Upper lobe of left lung (tissue), 6 donors: Measurements from ENCODE around the gene MEF2A. TPM values are rescaled to one million over a fixed set of nuclear protein-coding genes. Genes with fewer than 3 reads are reported as not detected.
"Not testable (repeated sequence)": the region's sequence is repeated elsewhere in the genome, so short reads cannot be mapped to it uniquely, and the experiment has no call there.

Experiments
- ATAC-seq, 2 donors: fragments of 200-7000 bp; cut with Tn5 transposase; one replicate each; pipeline ENCODE4 v1.9.1; 2022; ENCODE audit warnings: mild to moderate bottlenecking in 2 of 2, moderate library complexity in 2 of 2; ENCODE audit not compliant: low FRiP score in 2 of 2
- DNase-seq, 2 donors: peaks; one replicate each; pipeline ENCODE4 v3.0.0-alpha.2; 2019 to 2020
- H3K27ac ChIP-seq, 4 donors: fragments of 200-600 bp; sonication (generic); one replicate each; pipeline ENCODE4 v1.5.1; 2016 to 2019
- H3K27me3 ChIP-seq, 4 donors: fragments of 200-600 bp; sonication (generic); one replicate each; pipeline ENCODE4 v1.5.1; 2017 to 2019
- H3K36me3 ChIP-seq, 4 donors: fragments of 200-600 bp; sonication (generic); one replicate each; pipeline ENCODE4 v1.5.1; 2016 to 2019
- H3K4me1 ChIP-seq, 4 donors: fragments of 200-600 bp; sonication (generic); one replicate each; pipeline ENCODE4 v1.5.1; 2018 to 2019
- H3K4me3 ChIP-seq, 4 donors: fragments of 200-600 bp; sonication (generic); one replicate each; pipeline ENCODE4 v1.5.1; 2017 to 2019; ENCODE audit warnings: mild to moderate bottlenecking in 2 of 4, moderate library complexity in 1 of 4
- H3K9me3 ChIP-seq, 4 donors: fragments of 200-600 bp; sonication (generic); one replicate each; pipeline ENCODE4 v1.5.1; 2018 to 2019
- CTCF ChIP-seq, 6 experiments: fragments of 450-650 bp in 4 of 6; fragments of 200-600 bp in 2 of 6; sonication (generic) in 2 of 6; IDR thresholded peaks; one replicate each; pipeline ENCODE4 v1.5.1; 2016 to 2019; ENCODE audit warnings: antibody characterized with exemption in 6 of 6
- EP300 ChIP-seq, 4 donors: sonication (generic); formaldehyde crosslinking; IDR thresholded peaks; one replicate each; pipeline ENCODE4 v1.5.1; 2017; ENCODE audit warnings: antibody characterized with exemption in 4 of 4, control low read depth in 2 of 4
- POLR2A ChIP-seq, 4 donors: fragments of 450-650 bp; IDR thresholded peaks; one replicate each; pipeline ENCODE4 v1.5.1; 2016 to 2017; ENCODE audit warnings: antibody characterized with exemption in 4 of 4, mild to moderate bottlenecking in 2 of 4
- POLR2AphosphoS5 ChIP-seq, 2 donors: sonication (generic); formaldehyde crosslinking; IDR thresholded peaks; one replicate each; pipeline ENCODE4 v1.5.1; 2017; ENCODE audit warnings: antibody characterized with exemption in 2 of 2
- WGBS, 2 donors: methylation state at CpG; one replicate each; pipeline ENCODE4 v1.1.5; 2017 to 2018; 5-methylcytosine and 5-hydroxymethylcytosine counted together
- total RNA-seq, 6 donors: library from RNA; depleted of rRNA in 4 of 6; stranded (reverse); fragments of >200 nt in 4 of 6; gene quantifications; one replicate each; pipeline versions ENCODE4 v1.1.0 to v1.2.1, GENCODE V29; 2016 to 2021
- donor health status: DM: no; HTN: no; CAD: no; lungs with moderate emphysema.
- donor health status: DM: no; HTN: yes; CAD: no; lungs with severe emphysema.

The MEF2A gene
- 10 to 100 TPM; 54.9 to 89.1 (median 75.2) TPM for total RNA-seq

- DNase-seq: peak; percentile 95 to 98
- Histone ChIP-seq H3K9me3 (no peaks in the 10 kb centered on the region), H3K36me3 (no peaks in the 10 kb centered on the region), H3K4me1 (peaks cover 19 to 38% (median 30%) of the 10 kb centered on the region in 4 donors), H3K27me3 (no peaks in the 10 kb centered on the region), H3K27ac (peak within 1 kb of the TSS; percentile 95 to 100 (median 99)), H3K4me3 (peak within 1 kb of the TSS; percentile 63 to 87 (median 76))
- peak; percentile 92 to 94 for ATAC-seq
- peak; percentile 87 to 89 for TF ChIP-seq POLR2AphosphoS5 (IDR thresholded peaks at IDR 0.05)
- TF ChIP-seq POLR2A (IDR thresholded peaks at IDR 0.05): peak in 3 of 4 donors; percentile 80 to 92 (median 81)
- TF ChIP-seq CTCF (IDR thresholded peaks at IDR 0.05): peak in 1 of 6 experiments; percentile 8
- TF ChIP-seq EP300 (IDR thresholded peaks at IDR 0.05): peak in 2 of 4 donors; percentile 12 to 34
- WGBS, 2 donors: 0% methylated on average over 28 to 46 of the region's 101 CpGs
These were observed at the start of gene MEF2A for GRCh38 chr15:99565299-99566156. Gene MEF2A, plus strand, starts transcription at chr15:99565984. Its CDS starts 67,136 bp downstream, at chr15:99633120.

GRCh38 chr15:99518191-99518590 is 47.6 kb upstream of the MEF2A start:
- no peak for ATAC-seq
- 90 to 91% methylated on average over 4 of the region's 4 CpGs for WGBS, 2 donors

GRCh38 chr15:99519366-99519765 is 46.4 kb upstream of the MEF2A start:
- H3K27me3 ChIP-seq, H3K27ac ChIP-seq, H3K4me3 ChIP-seq, H3K4me1 ChIP-seq, DNase-seq, H3K9me3 ChIP-seq, ATAC-seq, H3K36me3 ChIP-seq: not testable (repeated sequence)
- WGBS, 2 donors: 88 to 94% methylated on average over 1 of the region's 1 CpG

More at GRCh38 chr15:99518191-99518590, 47.6 kb upstream of the MEF2A start:
- DNase-seq: no peak
- H3K36me3 ChIP-seq: no peaks in the 10 kb centered on the region
- H3K27me3 ChIP-seq: no peaks in the 10 kb centered on the region
- H3K27ac ChIP-seq: no peak overlapping the region
- H3K4me3 ChIP-seq: no peak overlapping the region
- H3K4me1 ChIP-seq: no peaks in the 10 kb centered on the region
- TF ChIP-seq EP300 (IDR thresholded peaks at IDR 0.05): no peak
- TF ChIP-seq CTCF (IDR thresholded peaks at IDR 0.05): no peak
- no peak for TF ChIP-seq POLR2A (IDR thresholded peaks at IDR 0.05)
- TF ChIP-seq POLR2AphosphoS5 (IDR thresholded peaks at IDR 0.05): no peak
- H3K9me3 ChIP-seq: no peaks in the 10 kb centered on the region

- Histone ChIP-seq H3K4me1 (no peaks in the 10 kb centered on the region), H3K27ac (no peak overlapping the region), H3K4me3 (no peak overlapping the region), H3K36me3 (no peaks in the 10 kb centered on the region), H3K9me3 (no peaks in the 10 kb centered on the region), H3K27me3 (no peaks in the 10 kb centered on the region)
- DNase-seq: no peak
- WGBS, 2 donors: 86 to 97% methylated on average over 4 of the region's 4 CpGs
- ATAC-seq: no peak
- TF ChIP-seq CTCF (IDR thresholded peaks at IDR 0.05) (no peak), POLR2A (IDR thresholded peaks at IDR 0.05) (no peak), EP300 (IDR thresholded peaks at IDR 0.05) (no peak), POLR2AphosphoS5 (IDR thresholded peaks at IDR 0.05) (no peak)
These were observed 43.5 kb upstream of the MEF2A start for GRCh38 chr15:99522288-99522687.

- no peaks in the 10 kb centered on the region for H3K9me3 ChIP-seq
- no peaks in the 10 kb centered on the region for H3K27me3 ChIP-seq
- DNase-seq (no peak), ATAC-seq (no peak)
- H3K4me1 ChIP-seq: no peaks in the 10 kb centered on the region
- H3K27ac ChIP-seq: no peak overlapping the region
- no peaks in the 10 kb centered on the region for H3K36me3 ChIP-seq
- H3K4me3 ChIP-seq: no peak overlapping the region
- TF ChIP-seq POLR2A (IDR thresholded peaks at IDR 0.05): no peak
- no peak for TF ChIP-seq EP300 (IDR thresholded peaks at IDR 0.05)
- TF ChIP-seq CTCF (IDR thresholded peaks at IDR 0.05): no peak
- no peak for TF ChIP-seq POLR2AphosphoS5 (IDR thresholded peaks at IDR 0.05)
- 69 to 70% methylated on average over 4 of the region's 4 CpGs for WGBS, 2 donors
These were observed 39.6 kb upstream of the MEF2A start for GRCh38 chr15:99526176-99526575.
